ENCODE measurements around the gene ZBTB4. TPM values are rescaled to one million over a fixed set of nuclear protein-coding genes. Genes with fewer than 3 reads are reported as not detected.

Gene ZBTB4
- total RNA-seq, 1 experiment from 2014 or later: 14.4 TPM

DNA sequence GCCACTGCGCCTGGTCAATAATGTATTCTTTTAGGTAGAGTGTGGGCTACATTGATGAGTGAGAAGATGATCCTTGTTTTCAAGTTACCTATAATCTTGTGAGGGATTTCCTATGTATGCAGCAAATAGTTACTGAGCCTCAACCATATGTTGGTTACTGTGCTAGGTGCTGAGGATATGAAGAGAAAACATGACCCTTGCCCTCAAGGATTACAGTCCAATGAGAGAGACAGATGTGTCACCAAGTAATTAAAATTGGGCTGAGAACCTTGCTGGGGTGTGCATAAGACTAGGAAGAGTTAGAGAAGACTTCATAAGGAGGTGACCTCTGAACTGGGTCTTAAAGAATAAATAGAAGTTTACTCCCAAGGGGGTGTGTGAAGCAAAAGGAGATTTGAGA, 12.2 kb upstream of the ZBTB4 start:
- Histone ChIP-seq H3K9ac (ENCODE audit: extremely low read depth, insufficient read length, low read length) (no peak overlapping the region), H3K23me2 (ENCODE audit: insufficient read length, low read depth, low read length, poor library complexity, severe bottlenecking) (no peaks in the 10 kb centered on the region), H3K27me3 (ENCODE audit: insufficient read depth, low read length) (no peaks in the 10 kb centered on the region), H3T11ph (ENCODE audit: low read length) (no peak overlapping the region), H3K14ac (ENCODE audit: insufficient read depth, low read length) (no peak overlapping the region), H3K4me2 (ENCODE audit: insufficient read depth, insufficient read length, low read length) (no peak overlapping the region), H3K56ac (ENCODE audit: insufficient read length, low read depth, low read length) (no peak overlapping the region), H4K5ac (ENCODE audit: insufficient read length, low read depth, low read length) (no peak overlapping the region), H3K4ac (ENCODE audit: low read depth, low read length) (no peak overlapping the region), H3K79me2 (ENCODE audit: insufficient read depth, low read length) (peaks cover 60% of the 10 kb centered on the region), H2BK120ac (ENCODE audit: low read depth, low read length, poor library complexity, severe bottlenecking) (no peak overlapping the region), H3K4me1 (ENCODE audit: insufficient read depth, low read length) (no peaks in the 10 kb centered on the region; the same call in 1 of the 2 replicates), H3K79me1 (ENCODE audit: insufficient read depth, low read depth, low read length, poor library complexity, severe bottlenecking) (peaks cover 10% of the 10 kb centered on the region), H4K20me1 (ENCODE audit: control insufficient read depth, insufficient read depth, insufficient read length) (peaks cover 2% of the 10 kb centered on the region), H3K9me3 (ENCODE audit: control insufficient read depth, low read depth, low read length) (no peaks in the 10 kb centered on the region), H2AFZ (ENCODE audit: low read length) (no peak overlapping the region), H3K18ac (ENCODE audit: insufficient read length, low read depth, low read length) (no peak overlapping the region), H2BK20ac (ENCODE audit: low read depth, low read length, poor library complexity, severe bottlenecking) (no peak overlapping the region), H2BK15ac (ENCODE audit: low read depth, low read length) (no peak overlapping the region), H4K91ac (ENCODE audit: insufficient read length, low read depth, low read length) (no peak overlapping the region), H3K27ac (ENCODE audit: insufficient read length, low read depth, low read length) (no peak overlapping the region), H3K23ac (ENCODE audit: insufficient read length, low read depth, low read length) (no peak overlapping the region), H4K8ac (replicated peaks; ENCODE audit: insufficient read length, low read depth, low read length) (no peak overlapping the region), H2BK12ac (ENCODE audit: insufficient read length, low read depth, low read length) (no peak overlapping the region), H2AK5ac (ENCODE audit: insufficient read length, low read length) (no peak overlapping the region), H2BK5ac (ENCODE audit: insufficient read length, low read length) (no peak overlapping the region)
- WGBS (ENCODE audit: extremely low coverage, insufficient read length, low lambda C conversion rate): no CpG with 5 or more reads among the region's 1 CpG
- H3K36me3 Mint-ChIP-seq (ENCODE audit: insufficient read depth in 1 of 3, low read depth in 3 of 3): peaks cover 40 to 72% (median 51%) of the 10 kb centered on the region in 3 experiments
- H3K27ac Mint-ChIP-seq: peak overlapping the region in 1 of 3 experiments; percentile 24; a peak in 2 of 7 replicates
- no peaks in the 10 kb centered on the region for H3K9me3 Mint-ChIP-seq
- TF ChIP-seq, protein P1, sequence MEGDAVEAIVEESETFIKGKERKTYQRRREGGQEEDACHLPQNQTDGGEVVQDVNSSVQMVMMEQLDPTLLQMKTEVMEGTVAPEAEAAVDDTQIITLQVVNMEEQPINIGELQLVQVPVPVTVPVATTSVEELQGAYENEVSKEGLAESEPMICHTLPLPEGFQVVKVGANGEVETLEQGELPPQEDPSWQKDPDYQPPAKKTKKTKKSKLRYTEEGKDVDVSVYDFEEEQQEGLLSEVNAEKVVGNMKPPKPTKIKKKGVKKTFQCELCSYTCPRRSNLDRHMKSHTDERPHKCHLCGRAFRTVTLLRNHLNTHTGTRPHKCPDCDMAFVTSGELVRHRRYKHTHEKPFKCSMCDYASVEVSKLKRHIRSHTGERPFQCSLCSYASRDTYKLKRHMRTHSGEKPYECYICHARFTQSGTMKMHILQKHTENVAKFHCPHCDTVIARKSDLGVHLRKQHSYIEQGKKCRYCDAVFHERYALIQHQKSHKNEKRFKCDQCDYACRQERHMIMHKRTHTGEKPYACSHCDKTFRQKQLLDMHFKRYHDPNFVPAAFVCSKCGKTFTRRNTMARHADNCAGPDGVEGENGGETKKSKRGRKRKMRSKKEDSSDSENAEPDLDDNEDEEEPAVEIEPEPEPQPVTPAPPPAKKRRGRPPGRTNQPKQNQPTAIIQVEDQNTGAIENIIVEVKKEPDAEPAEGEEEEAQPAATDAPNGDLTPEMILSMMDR (conservative IDR thresholded peaks at IDR 0.05): no peak
- DNase-seq: no peak
- H3K4me1 Mint-ChIP-seq: peaks cover 22 to 23% of the 10 kb centered on the region in 2 experiments
- no peaks in the 10 kb centered on the region for H3K27me3 Mint-ChIP-seq (ENCODE audit: low read depth)
- H3K4me3 Mint-ChIP-seq: no peak overlapping the region; a peak in 1 of 5 replicates
